Epidermal melanocyte (primary cell): ENCODE results near the gene RETSAT.
"Not testable (repeated sequence)": the region's sequence is repeated elsewhere in the genome, so short reads cannot be mapped to it uniquely, and the experiment has no call there.

ENCODE experiments used
- DNase-seq: peaks from one replicate; pipeline ENCODE4 v3.0.0; 2011; ENCODE audit warnings: low spot score; ENCODE audit not compliant: insufficient read length

The RETSAT gene

DNA sequence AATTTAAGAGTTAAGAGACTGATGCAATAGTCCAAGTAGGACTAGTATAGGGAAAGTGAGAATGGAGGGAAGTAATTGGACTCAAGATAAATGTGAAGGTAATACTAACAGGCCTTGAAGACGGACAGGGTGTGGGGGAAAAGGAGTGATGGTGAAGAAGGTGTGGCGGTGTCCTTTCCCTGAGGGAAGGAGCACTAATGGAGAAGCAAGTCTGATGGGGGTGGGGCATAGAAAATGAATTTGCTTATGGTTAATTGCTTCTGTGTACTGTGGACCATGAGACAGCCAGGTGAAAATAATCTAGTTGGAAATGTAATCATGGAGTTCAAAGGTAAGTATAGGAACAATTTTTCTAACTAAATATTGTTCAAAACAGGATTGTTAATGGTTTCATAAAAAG, 19.4 kb downstream of the RETSAT start:
- DNase-seq: no peak

DNA sequence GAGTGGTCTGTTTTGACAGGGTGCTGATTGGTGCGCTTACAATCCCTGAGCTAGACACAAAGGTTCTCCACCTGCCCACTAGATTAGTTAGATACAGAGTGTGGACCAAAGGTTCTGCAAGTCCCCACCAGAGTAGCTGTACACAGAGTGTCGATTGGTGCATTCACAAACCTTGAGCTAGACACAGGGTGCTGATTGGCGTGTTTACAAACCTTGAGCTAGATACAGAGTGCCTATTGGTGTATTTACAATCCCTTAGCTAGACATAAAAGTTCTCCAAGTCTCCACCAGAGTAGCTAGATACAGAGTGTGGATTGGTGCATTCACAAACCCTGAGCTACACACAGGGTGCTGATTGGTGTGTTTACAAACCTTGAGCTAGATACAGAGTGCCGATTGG, 20.5 kb downstream of the RETSAT start:
- DNase-seq: not testable (repeated sequence)

DNA sequence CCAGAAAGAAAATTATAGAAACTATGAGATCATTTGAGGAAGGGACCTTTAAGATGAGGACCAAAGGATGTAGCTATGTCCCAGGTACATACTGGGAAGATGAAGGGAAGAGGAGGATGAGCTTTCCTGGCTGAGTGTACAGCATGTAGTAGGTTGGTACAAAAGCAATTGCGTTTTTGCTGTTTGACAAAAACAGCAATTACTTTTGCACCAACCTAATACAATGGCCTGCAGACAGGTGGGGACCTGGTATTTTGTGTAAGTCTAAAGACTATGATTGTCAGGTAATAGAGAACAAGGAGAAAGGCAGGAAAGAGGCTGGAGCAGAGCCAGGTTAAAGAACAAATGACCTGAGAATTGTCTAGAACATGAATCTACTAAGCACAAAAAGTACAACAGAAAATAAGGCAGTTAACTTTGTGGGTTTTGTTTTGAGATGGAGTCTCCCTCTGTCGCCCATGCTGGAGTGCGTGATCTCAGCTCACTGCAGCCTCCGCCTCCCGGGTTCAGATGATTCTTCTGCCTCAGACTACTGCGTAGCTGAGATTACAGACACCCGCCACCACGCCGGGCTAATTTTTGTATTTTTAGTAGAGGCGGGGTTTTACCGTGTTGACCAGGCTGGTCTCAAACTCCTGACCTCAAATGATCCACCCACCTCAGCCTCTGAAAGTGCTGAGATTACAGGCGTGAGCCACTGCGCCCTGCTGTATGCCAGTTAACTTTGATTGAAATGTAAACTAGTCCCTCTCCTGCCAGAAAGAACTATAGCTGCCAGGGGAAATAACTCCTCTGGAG, 23.3 kb downstream of the RETSAT start:
- DNase-seq: no peak

GRCh38 chr2:85329701-85330100, 24.6 kb downstream of the RETSAT start:
- not testable (repeated sequence) for DNase-seq

DNA sequence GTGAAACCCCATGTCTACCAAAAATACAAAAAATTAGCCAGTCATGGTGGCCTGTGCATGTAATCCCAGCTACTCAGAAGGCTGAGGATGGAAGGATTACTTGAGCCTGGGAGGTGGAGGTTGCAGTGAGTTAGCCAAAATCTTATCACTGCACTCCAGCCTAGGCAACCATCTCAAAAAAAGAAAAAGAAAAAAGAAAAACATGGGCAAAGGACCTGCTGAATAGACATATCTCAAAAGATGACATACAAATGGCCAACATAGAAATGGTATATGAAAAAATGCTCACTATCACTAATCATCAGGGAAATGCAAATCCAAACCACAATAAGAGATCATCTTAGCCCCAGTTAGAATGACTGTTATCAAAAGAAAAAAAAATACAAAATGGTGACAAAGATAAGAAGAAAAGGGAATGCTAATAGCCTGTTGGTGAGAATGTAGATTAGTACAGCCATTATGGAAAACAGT, 25.1 kb downstream of the RETSAT start:
- no peak for DNase-seq

- peak; percentile 93 for DNase-seq
Measured at GRCh38 chr2:85327822-85328617, 26.3 kb downstream of the RETSAT start, which contains the start of gene TGOLN2. TGOLN2 (minus strand) TSS chr2:85327989; CDS start chr2:85327962, 27 bp downstream.

DNA sequence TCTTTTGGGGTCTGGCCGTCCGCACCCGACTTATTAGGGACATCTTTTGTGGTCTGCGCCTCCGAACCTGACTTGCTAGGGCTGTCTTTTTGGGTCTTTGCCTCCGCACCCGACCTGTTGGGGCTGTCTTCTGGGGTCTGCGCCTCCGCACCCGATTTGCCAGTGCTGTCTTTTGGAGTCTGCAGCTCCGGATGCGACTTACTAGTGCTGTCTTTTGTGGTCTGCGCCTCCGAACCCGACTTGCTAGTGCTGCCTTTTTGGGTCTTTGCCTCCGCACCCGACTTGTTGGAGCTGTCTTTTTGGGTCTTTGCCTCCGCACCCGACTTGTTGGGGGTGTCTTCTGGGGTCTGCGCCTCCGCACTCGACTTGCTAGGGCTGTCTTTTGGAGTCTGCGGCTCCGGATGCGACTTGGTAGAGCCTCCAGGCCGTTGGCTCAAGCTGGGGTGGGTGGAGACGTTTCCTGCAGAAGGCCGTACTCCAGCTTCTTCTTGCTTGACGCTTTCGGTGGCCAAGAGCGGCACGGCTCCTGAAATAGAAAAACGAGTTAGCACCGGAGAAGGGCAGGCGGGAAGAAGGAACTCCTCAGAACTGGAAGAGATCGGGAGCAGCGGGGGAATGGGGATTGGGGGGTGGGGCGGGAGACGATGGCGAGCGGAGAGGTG, 27.0 kb downstream of the RETSAT start:
- DNase-seq: no peak

- DNase-seq: no peak
Measured at GRCh38 chr2:85326406-85327159, 27.7 kb downstream of the RETSAT start.

GRCh38 chr2:85325466-85325811, 28.9 kb downstream of the RETSAT start:
- no peak for DNase-seq

- no peak for DNase-seq
Measured at GRCh38 chr2:85324639-85325465, 29.5 kb downstream of the RETSAT start.

GRCh38 chr2:85323988-85324367, 30.4 kb downstream of the RETSAT start:
- DNase-seq: not testable (repeated sequence)

DNA sequence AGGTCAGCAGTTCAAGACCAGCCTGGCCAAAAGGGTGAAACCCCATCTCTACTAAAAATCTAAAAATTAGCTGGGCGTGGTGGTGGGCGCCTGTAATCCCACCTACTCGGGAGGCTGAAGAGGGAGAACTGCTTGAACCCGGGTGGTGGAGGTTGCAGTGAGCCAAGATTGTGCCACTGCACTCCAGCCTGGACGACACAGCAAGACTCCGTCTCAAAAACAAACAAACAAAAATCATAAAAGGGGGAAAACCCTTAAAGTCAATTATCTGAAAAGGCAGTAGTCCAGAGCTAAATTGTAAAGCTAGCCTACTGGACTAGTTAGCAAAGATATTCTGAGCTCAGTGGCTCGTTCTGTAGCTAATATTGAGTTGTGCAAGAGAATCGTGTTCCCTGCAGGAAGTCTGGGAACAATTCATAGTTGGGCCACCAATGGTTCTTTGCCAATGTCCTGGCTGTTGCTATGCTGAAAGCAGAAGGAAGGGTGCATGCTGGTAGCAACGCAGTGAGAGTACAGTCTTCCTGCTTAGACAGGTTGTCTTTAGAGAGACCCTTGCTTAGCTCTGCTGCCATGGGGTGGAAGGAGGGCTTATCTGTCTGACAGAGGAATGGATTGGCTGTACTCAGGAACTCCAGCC, 30.9 kb downstream of the RETSAT start:
- DNase-seq: no peak

- no peak for DNase-seq
Measured at GRCh38 chr2:85319796-85320195, 34.5 kb downstream of the RETSAT start.

DNA sequence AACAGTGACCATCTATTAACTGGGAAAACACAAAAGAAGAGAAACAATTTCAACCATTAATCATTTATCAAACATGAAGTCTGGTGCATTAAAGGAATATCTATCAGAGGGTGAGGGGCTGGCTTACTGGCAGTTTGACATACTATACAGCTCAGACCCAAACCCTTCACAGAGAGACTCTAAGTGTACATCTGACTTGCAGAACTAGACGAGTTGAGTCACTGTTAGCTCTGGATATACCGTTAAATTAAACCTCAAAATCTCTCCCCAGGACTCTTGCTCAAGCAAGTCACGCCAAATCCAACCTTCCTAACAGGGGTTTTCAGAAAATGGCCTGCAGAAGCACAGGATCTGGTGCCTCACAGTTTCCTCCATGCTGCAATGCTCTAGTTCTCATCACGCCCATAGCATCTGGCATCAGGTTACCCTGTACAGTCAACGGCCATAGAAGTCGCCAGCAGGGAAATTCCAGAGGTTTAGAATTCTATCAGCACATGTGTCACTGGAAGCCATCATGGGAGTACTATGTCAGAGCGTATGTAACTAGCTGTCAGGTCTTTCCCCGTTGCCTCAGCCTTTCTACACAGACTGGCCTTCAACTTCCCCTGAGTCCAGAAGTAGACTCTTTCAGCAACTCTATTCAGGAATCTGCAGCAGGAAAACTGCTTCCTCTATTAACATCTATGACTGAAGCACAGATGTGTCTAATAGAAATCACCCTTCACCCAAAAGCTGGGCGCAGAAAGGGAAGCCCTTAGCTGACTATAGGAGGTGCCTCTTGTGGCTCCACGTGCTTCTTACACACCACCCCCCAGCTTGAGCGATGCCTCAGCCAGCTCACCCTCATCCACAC, 35.9 kb downstream of the RETSAT start:
- DNase-seq: no peak

GRCh38 chr2:85315921-85316320, 38.4 kb downstream of the RETSAT start:
- not testable (repeated sequence) for DNase-seq

DNA sequence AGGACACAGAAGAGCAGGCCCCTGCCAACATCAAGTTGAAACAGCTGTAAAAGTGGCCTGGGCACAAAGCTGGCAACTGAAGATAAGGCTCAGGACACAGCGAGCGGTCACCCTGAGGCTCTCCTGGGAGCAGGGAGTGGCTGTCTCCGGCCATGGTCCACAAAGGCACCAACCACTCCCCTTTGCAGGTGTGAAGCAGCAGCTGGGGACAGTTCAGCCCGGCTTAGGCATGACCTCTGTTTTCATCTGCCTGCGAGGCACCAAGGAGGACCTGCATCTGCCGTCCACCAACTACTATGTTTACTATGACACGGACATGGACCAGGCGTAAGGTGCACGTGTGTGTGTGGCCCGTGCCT, 39.5 kb downstream of the RETSAT start:
- no peak for DNase-seq

DNA sequence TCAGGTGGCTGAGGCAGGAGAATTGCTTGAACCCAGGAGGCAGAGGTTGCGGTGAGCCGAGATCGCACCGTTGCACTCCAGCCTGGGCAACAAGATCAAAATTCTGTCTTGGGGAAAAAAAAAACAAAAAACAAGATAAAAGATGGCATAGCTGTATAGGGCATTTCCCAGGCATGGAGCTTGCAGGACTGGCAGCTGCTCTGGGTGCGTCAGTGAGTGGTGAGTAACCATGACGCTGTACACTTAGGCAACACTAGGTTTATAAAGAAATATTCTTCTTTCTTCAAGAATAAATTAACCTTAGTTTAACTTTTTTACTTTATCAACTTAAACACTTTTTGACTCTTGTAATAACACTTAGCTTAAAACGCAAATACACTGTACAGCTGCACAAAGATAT, 41.9 kb downstream of the RETSAT start:
- DNase-seq: no peak

DNA sequence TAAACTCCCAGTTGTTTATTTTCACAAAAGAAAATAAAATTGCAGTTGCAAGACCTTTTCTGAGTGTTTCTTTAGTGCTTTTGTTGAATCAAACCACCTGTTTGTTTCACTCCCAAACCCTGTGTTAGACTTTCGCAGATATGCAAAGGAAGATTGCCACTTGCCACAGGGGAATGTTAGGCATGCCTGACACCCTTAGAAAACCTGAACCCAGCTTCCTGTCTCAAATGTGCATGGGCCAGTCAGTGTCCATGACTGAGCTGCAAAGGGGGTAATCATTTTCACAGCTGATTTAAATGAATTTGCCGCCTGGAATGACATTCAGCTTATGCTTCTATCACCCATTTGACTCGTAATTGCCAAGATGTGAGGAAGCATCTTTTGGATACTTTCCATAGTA, 44.0 kb downstream of the RETSAT start:
- DNase-seq: no peak

GRCh38 chr2:85309699-85310321, 44.5 kb downstream of the RETSAT start:
- DNase-seq: no peak
